Neural cell (in vitro differentiated cells): ENCODE measurements around the gene HBQ1. TPM values are rescaled to one million over a fixed set of nuclear protein-coding genes. Genes with fewer than 3 reads are reported as not detected.

Experiments used
- H2AFZ ChIP-seq: fragments of 200-600, 300-800 bp; sonication (generic), shearing (Covaris generic); 2 replicates; pipeline ENCODE4 v1.6.0; 2014; ENCODE audit warnings: low read depth, mild to moderate bottlenecking, antibody characterized with exemption, low read length, moderate library complexity
- H3F3A ChIP-seq: fragments of 200-600 bp; shearing (Covaris generic); 2 replicates; pipeline ENCODE4 v1.6.1; 2016; ENCODE audit warnings: mild to moderate bottlenecking, moderate library complexity, mixed read lengths, antibody characterized with exemption, low read length; ENCODE audit not compliant: insufficient read depth, poor library complexity, severe bottlenecking
- H3K27ac ChIP-seq: fragments of 200-600, 300-800 bp; sonication (generic), shearing (Covaris generic); 2 replicates; pipeline ENCODE4 v1.5.1; 2014; ENCODE audit warnings: mild to moderate bottlenecking, low read length, moderate library complexity
- H3K27me3 ChIP-seq: fragments of 300-800, 200-600 bp; sonication (generic), shearing (Covaris generic); 2 replicates; pipeline ENCODE4 v1.6.0; 2014; ENCODE audit warnings: mild to moderate bottlenecking, low read depth, low read length, moderate library complexity; ENCODE audit not compliant: insufficient read depth
- H3K36me3 ChIP-seq: fragments of 300-800, 200-600 bp; sonication (generic), shearing (Covaris generic); 2 replicates; pipeline ENCODE4 v1.5.1; 2014; ENCODE audit warnings: mild to moderate bottlenecking, antibody characterized with exemption, low read length, moderate library complexity; ENCODE audit not compliant: insufficient read depth
- H3K4me2 ChIP-seq: fragments of 300-800, 200-600 bp; sonication (generic), shearing (Covaris generic); 2 replicates; pipeline ENCODE4 v1.6.0; 2014; ENCODE audit warnings: mild to moderate bottlenecking, low read length
- H3K4me3 ChIP-seq: fragments of 300-800, 200-600 bp; sonication (generic), shearing (Covaris generic); 2 replicates; pipeline ENCODE4 v1.5.1; 2014; ENCODE audit warnings: mild to moderate bottlenecking, low read length, moderate library complexity
- H3K79me2 ChIP-seq: fragments of 200-600 bp; shearing (Covaris generic); replicated peaks from 2 replicates; pipeline ENCODE4 v1.6.0; 2014; ENCODE audit warnings: mild to moderate bottlenecking, low read length, moderate library complexity; ENCODE audit not compliant: insufficient read depth
- H3K9ac ChIP-seq: fragments of 300-800, 200-600 bp; sonication (generic), shearing (Covaris generic); 2 replicates; pipeline ENCODE4 v1.6.1; 2016; ENCODE audit warnings: mild to moderate bottlenecking, low read length, mixed read lengths
- H3K9me2 ChIP-seq: fragments of 200-600 bp; shearing (Covaris generic); 2 replicates; pipeline ENCODE4 v1.6.1; 2016; ENCODE audit warnings: mild to moderate bottlenecking, low read length, mixed read lengths; ENCODE audit not compliant: insufficient read depth
- H3K9me3 ChIP-seq: fragments of 200-600, 300-800 bp; sonication (generic), shearing (Covaris generic); 2 replicates; pipeline ENCODE4 v1.6.1; 2016; ENCODE audit warnings: mild to moderate bottlenecking, mixed run types, low read length, moderate library complexity, mixed read lengths
- H4K20me1 ChIP-seq: fragments of 200-600 bp; shearing (Covaris generic); 2 replicates; pipeline ENCODE4 v1.6.1; 2016; ENCODE audit warnings: mild to moderate bottlenecking, mixed run types; ENCODE audit not compliant: insufficient read depth
- CTCF ChIP-seq: fragments of 450-650 bp; IDR thresholded peaks from 2 replicates; pipeline ENCODE4 v1.5.1; 2014; ENCODE audit warnings: antibody characterized with exemption, mild to moderate bottlenecking, moderate library complexity; ENCODE audit not compliant: poor library complexity, severe bottlenecking
- EP300 ChIP-seq: fragments of 450-650 bp; conservative IDR thresholded peaks from 2 replicates; pipeline ENCODE4 v1.6.1; 2014; ENCODE audit warnings: antibody characterized with exemption, mild to moderate bottlenecking, moderate library complexity; ENCODE audit not compliant: poor library complexity, severe bottlenecking
- EZH2 ChIP-seq: fragments of 200-600, 300-800 bp; shearing (Covaris generic), sonication (generic); IDR thresholded peaks from 2 replicates; pipeline ENCODE4 v1.6.1; 2014; ENCODE audit warnings: antibody characterized with exemption, low read length, borderline replicate concordance, mild to moderate bottlenecking; ENCODE audit not compliant: insufficient read depth, poor library complexity, severe bottlenecking
- MXI1 ChIP-seq: fragments of 450-650 bp; conservative IDR thresholded peaks from 2 replicates; pipeline ENCODE4 v1.6.1; 2014; ENCODE audit warnings: antibody characterized with exemption, mild to moderate bottlenecking; ENCODE audit not compliant: poor library complexity, severe bottlenecking
- POLR2AphosphoS5 ChIP-seq: IDR thresholded peaks from 2 replicates; pipeline ENCODE4 v1.6.1; 2012
- RAD21 ChIP-seq: fragments of 450-650 bp; conservative IDR thresholded peaks from 2 replicates; pipeline ENCODE4 v1.6.1; 2014; ENCODE audit warnings: antibody characterized with exemption, mild to moderate bottlenecking, moderate library complexity
- REST ChIP-seq: IDR thresholded peaks from 2 replicates; pipeline ENCODE4 v1.6.1; 2012; ENCODE audit warnings: borderline replicate concordance
- SMC3 ChIP-seq: fragments of 450-650 bp; conservative IDR thresholded peaks from 2 replicates; pipeline ENCODE4 v1.6.1; 2014; ENCODE audit warnings: antibody characterized with exemption, mild to moderate bottlenecking, moderate library complexity; ENCODE audit not compliant: poor library complexity
- TAF1 ChIP-seq: IDR thresholded peaks from 2 replicates; pipeline ENCODE4 v1.6.1; 2012; ENCODE audit warnings: low read depth
- polyA plus RNA-seq: library from polyadenylated mRNA; depleted of rRNA; stranded (reverse); fragments of >200 nt; gene quantifications from 2 replicates; pipeline ENCODE4 v1.2.3, GENCODE V29; 2014

Gene HBQ1
- polyA plus RNA-seq, 1 donor from 2014 or later: 4.5 TPM

DNA sequence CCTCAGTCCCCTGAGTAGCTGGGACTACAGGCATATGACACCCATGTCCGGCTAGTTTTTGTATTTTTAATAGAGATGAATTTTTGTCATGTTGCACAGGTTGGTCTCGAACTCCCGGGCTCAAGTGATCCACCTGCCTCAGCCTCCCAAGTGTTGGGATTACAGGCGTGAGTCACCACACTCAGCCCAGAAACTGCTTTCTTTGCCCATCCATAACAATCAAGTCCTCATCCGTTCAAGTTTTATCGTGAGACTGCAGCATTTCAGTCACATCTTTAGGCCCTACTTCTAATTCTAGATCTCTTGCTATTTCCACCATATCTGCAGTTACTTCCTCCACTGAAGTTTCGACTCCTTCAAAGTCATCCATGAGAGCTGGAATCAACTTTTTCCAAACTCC is 48.1 kb upstream of the HBQ1 start:
- H3K9me3 ChIP-seq: no peaks in the 10 kb centered on the region
- no peak overlapping the region for H3K9ac ChIP-seq
- no peaks in the 10 kb centered on the region for H4K20me1 ChIP-seq
- H3K27me3 ChIP-seq: no peaks in the 10 kb centered on the region
- H3K4me3 ChIP-seq: no peak overlapping the region
- H3F3A ChIP-seq: no peaks in the 10 kb centered on the region
- TF ChIP-seq EZH2: no peak
- TF ChIP-seq RAD21: no peak
- TF ChIP-seq TAF1: no peak
- no peak for TF ChIP-seq EP300
- no peaks in the 10 kb centered on the region for H3K79me2 ChIP-seq
- no peaks in the 10 kb centered on the region for H3K9me2 ChIP-seq
- H3K4me2 ChIP-seq: no peak overlapping the region
- H3K27ac ChIP-seq: no peak overlapping the region
- H2AFZ ChIP-seq: no peak overlapping the region
- no peaks in the 10 kb centered on the region for H3K36me3 ChIP-seq

- Histone ChIP-seq H3K9me2 (no peaks in the 10 kb centered on the region), H3K36me3 (no peaks in the 10 kb centered on the region)
Measured at GRCh38 chr16:133716-134115, 46.5 kb upstream of the HBQ1 start.

More at GRCh38 chr16:133716-134115, 46.5 kb upstream of the HBQ1 start:
- TF ChIP-seq EZH2 (no peak), MXI1 (no peak), POLR2AphosphoS5 (no peak), SMC3 (no peak), RAD21 (no peak), CTCF (no peak), EP300 (no peak), REST (no peak), TAF1 (no peak)
- H3K9me3 ChIP-seq: no peaks in the 10 kb centered on the region
- no peak overlapping the region for H2AFZ ChIP-seq
- H4K20me1 ChIP-seq: no peaks in the 10 kb centered on the region
- no peak overlapping the region for H3K4me2 ChIP-seq
- no peaks in the 10 kb centered on the region for H3K79me2 ChIP-seq
- H3K27ac ChIP-seq: no peak overlapping the region
- no peak overlapping the region for H3K9ac ChIP-seq
- no peak overlapping the region for H3K4me3 ChIP-seq
- no peaks in the 10 kb centered on the region for H3F3A ChIP-seq
- H3K27me3 ChIP-seq: no peaks in the 10 kb centered on the region
